HCT116 (cell line): Measurements from ENCODE around the gene MYF5. TPM values are rescaled to one million over a fixed set of nuclear protein-coding genes. Genes with fewer than 3 reads are reported as not detected.

Experiments used
- ATAC-seq: fragments of 200-7000 bp; cut with Tn5 transposase; 2 replicates; pipeline ENCODE4 v1.9.1; 2020; ENCODE audit warnings: mild to moderate bottlenecking, moderate library complexity
- BruUV-seq: library from RNA; stranded (reverse); fragments of 400-500 nt; replicated peaks from 2 replicates; lab custom pipeline; 2021; lab: Mats Ljungman, UMichigan
- CTCF ChIA-PET: fragments of 300-600 bp; sonication (Branson Sonifier 250); formaldehyde crosslinking; loops from one replicate; lab custom pipeline; 2021; ENCODE audit warnings: antibody characterized with exemption; lab: Charles Lee
- POLR2A ChIA-PET: fragments of 300-600, 350-600 bp; sonication (Branson Sonifier 250); formaldehyde crosslinking; loops from one replicate; lab custom pipeline; 2021; ENCODE audit warnings: antibody characterized with exemption; lab: Charles Lee
- RAD21 ChIA-PET, 2 experiments: fragments of 300-600 bp; sonication (Branson Sonifier 250); formaldehyde crosslinking; loops; one replicate each; lab custom pipeline; 2023; ENCODE audit warnings: low total read pairs in 2 of 2; ENCODE audit not compliant: uncharacterized antibody in 2 of 2, unreplicated experiment in 2 of 2, low non-redundant PET in 1 of 2; lab: Charles Lee
- DNase-seq: peaks from one replicate; pipeline ENCODE4 v3.0.0-alpha.2; 2010; ENCODE audit warnings: low read depth, low spot score
- H2AFZ ChIP-seq: fragments of 200-600 bp; shearing (Covaris generic), sonication (generic); 2 replicates; pipeline ENCODE4 v1.6.1; 2017; ENCODE audit warnings: low read depth, mixed run types, mixed read lengths, antibody characterized with exemption, low read length; ENCODE audit not compliant: poor library complexity, severe bottlenecking
- H3K27ac ChIP-seq: 2 replicates; pipeline ENCODE4 v1.5.1; 2012; ENCODE audit warnings: low read depth, low read length
- H3K27me3 ChIP-seq: fragments of 200-600 bp; sonication (generic); 2 replicates; pipeline ENCODE4 v1.6.1; 2016; ENCODE audit warnings: mixed run types, low read length, mixed read lengths; ENCODE audit not compliant: insufficient read depth
- H3K36me3 ChIP-seq, 2 experiments: fragments of 200-500 bp in 1 of 2; fragments of 200-600 bp in 1 of 2; sonication (Bioruptor generic) in 1 of 2; sonication (generic) in 1 of 2; 2 replicates each; pipeline versions ENCODE4 v1.5.1 to v1.6.1; 2014 to 2016; ENCODE audit warnings: low read length in 2 of 2, inconsistent platforms in 1 of 2, mixed read lengths in 1 of 2, mixed run types in 1 of 2; ENCODE audit not compliant: insufficient read depth in 2 of 2, control insufficient read depth in 1 of 2
- H3K4me1 ChIP-seq, 2 experiments: fragments of 200-600 bp in 1 of 2; sonication (generic) in 1 of 2; 2 replicates each; pipeline versions ENCODE4 v1.5.1 to v1.6.1; 2012 to 2017; ENCODE audit warnings: low read length in 2 of 2, inconsistent platforms in 1 of 2, mild to moderate bottlenecking in 1 of 2, mixed read lengths in 1 of 2, mixed run types in 1 of 2, moderate library complexity in 1 of 2; ENCODE audit not compliant: insufficient read depth in 2 of 2, control insufficient read depth in 1 of 2
- H3K4me2 ChIP-seq: fragments of 200-600 bp; sonication (generic); 2 replicates; pipeline ENCODE4 v1.6.1; 2017; ENCODE audit warnings: mixed run types, low read length, mixed read lengths
- H3K4me3 ChIP-seq, 2 experiments: fragments of 200-600 bp in 1 of 2; sonication (generic) in 1 of 2; replicated peaks in 1 of 2; 2 replicates each; pipeline ENCODE4 v1.5.1; 2011 to 2016; ENCODE audit warnings: low read length in 2 of 2, control low read depth in 1 of 2, low read depth in 1 of 2, mild to moderate bottlenecking in 1 of 2, mixed read lengths in 1 of 2, mixed run types in 1 of 2
- H3K79me2 ChIP-seq: fragments of 200-600 bp; sonication (generic); 2 replicates; pipeline ENCODE4 v1.6.1; 2017; ENCODE audit warnings: mild to moderate bottlenecking, mixed run types, low read length, moderate library complexity, mixed read lengths; ENCODE audit not compliant: insufficient read depth
- H3K9ac ChIP-seq: fragments of 200-600 bp; sonication (generic); 2 replicates; pipeline ENCODE4 v1.6.1; 2016; ENCODE audit warnings: low read length, mixed read lengths
- H3K9me2 ChIP-seq: fragments of 200-600 bp; sonication (generic), shearing (Covaris generic); 2 replicates; pipeline ENCODE4 v1.6.1; 2017; ENCODE audit warnings: mixed run types, mild to moderate bottlenecking, moderate library complexity; ENCODE audit not compliant: insufficient read depth
- H3K9me3 ChIP-seq, 2 experiments: fragments of 200-500 bp in 1 of 2; fragments of 200-600 bp in 1 of 2; sonication (Bioruptor generic) in 1 of 2; sonication (generic) in 1 of 2; 2 replicates each; pipeline ENCODE4 v1.6.1; 2014 to 2017; ENCODE audit warnings: low read length in 2 of 2, mixed read lengths in 2 of 2, inconsistent platforms in 1 of 2, low read depth in 1 of 2, mild to moderate bottlenecking in 1 of 2, mixed run types in 1 of 2, moderate library complexity in 1 of 2; ENCODE audit not compliant: control insufficient read depth in 1 of 2, insufficient read depth in 1 of 2
- H4K20me1 ChIP-seq: fragments of 200-600 bp; sonication (generic), shearing (Covaris generic); 2 replicates; pipeline ENCODE4 v1.6.1; 2017; ENCODE audit warnings: mixed run types, mild to moderate bottlenecking, moderate library complexity; ENCODE audit not compliant: insufficient read depth
- CEBPB ChIP-seq: IDR thresholded peaks from 2 replicates; pipeline ENCODE4 v1.6.1; 2012; ENCODE audit warnings: low read depth
- ELF1 ChIP-seq: IDR thresholded peaks from 2 replicates; pipeline ENCODE4 v1.6.1; 2012; ENCODE audit warnings: low read depth, borderline replicate concordance
- EZH2 ChIP-seq: fragments of 200-600 bp; sonication (generic); IDR thresholded peaks from 2 replicates; pipeline ENCODE4 v1.6.1; 2017; ENCODE audit warnings: antibody characterized with exemption, mixed run types
- FOSL1 ChIP-seq: IDR thresholded peaks from 2 replicates; pipeline ENCODE4 v1.6.1; 2012; ENCODE audit warnings: low read depth
- MAX ChIP-seq: IDR thresholded peaks from 2 replicates; pipeline ENCODE4 v1.6.1; 2012
- SP1 ChIP-seq: IDR thresholded peaks from 2 replicates; pipeline ENCODE4 v1.6.1; 2012; ENCODE audit warnings: low read depth
- intact Hi-C: fragments of 100-400 bp; cut with micrococcal nuclease; formaldehyde crosslinking; loops from 2 replicates; pipeline ENCODE4 v1.10.0; 2022
- total RNA-seq: library from RNA; stranded (reverse); gene quantifications from one replicate; pipeline ENCODE4 v1.2.1, GENCODE V29; 2021; ENCODE audit not compliant: unreplicated experiment

The MYF5 gene
- total RNA-seq, 1 experiment from 2014 or later = not detected

GRCh38 chr12:80710727-80711449 is 5.8 kb upstream of the MYF5 start:
- H3K4me3 ChIP-seq = no peak overlapping the region
- H3K79me2 ChIP-seq = no peaks in the 10 kb centered on the region
- CTCF ChIA-PET = interaction anchor here (0.5 to 1.5 kb wide), 6 partner anchors 9 to 35 kb away, joined by 3 to 6 read pairs (median 4); no protein-coding TSS in a partner anchor
- intact Hi-C loops = no loop called here
- H3K27me3 ChIP-seq = peaks cover 9% of the 10 kb centered on the region
- DNase-seq (no peak), ATAC-seq (peak; percentile 32; the same call in 1 of the 2 replicates)
- POLR2A ChIA-PET = no interaction called here
- RAD21 ChIA-PET = no interaction called here
- H4K20me1 ChIP-seq = no peaks in the 10 kb centered on the region
- no peaks in the 10 kb centered on the region for H3K36me3 ChIP-seq
- H3K4me2 ChIP-seq = 0 out of 2 replicates have a peak overlapping the region, but pooled peaks have one; percentile 3
- no peak overlapping the region for H2AFZ ChIP-seq
- TF ChIP-seq SP1 (no peak), CEBPB (no peak), MAX (no peak), EZH2 (no peak)
- no TSS peak for BruUV-seq
- no peak overlapping the region for H3K27ac ChIP-seq
- H3K4me1 ChIP-seq = no peaks in the 10 kb centered on the region
- H3K9ac ChIP-seq = no peak overlapping the region
- H3K9me2 ChIP-seq = no peaks in the 10 kb centered on the region
- no peaks in the 10 kb centered on the region for H3K9me3 ChIP-seq

- Histone ChIP-seq H3K79me2 (no peaks in the 10 kb centered on the region), H4K20me1 (no peaks in the 10 kb centered on the region), H3K27me3 (peaks cover 14% of the 10 kb centered on the region), H3K27ac (no peak overlapping the region), H3K4me3 (no peak overlapping the region), H3K36me3 (no peaks in the 10 kb centered on the region), H3K4me1 (no peaks in the 10 kb centered on the region), H3K9me2 (no peaks in the 10 kb centered on the region), H3K4me2 (no peak overlapping the region), H3K9me3 (no peaks in the 10 kb centered on the region), H3K9ac (no peak overlapping the region), H2AFZ (no peak overlapping the region)
- CTCF ChIA-PET = no interaction called here
- BruUV-seq = no TSS peak
- no peak for DNase-seq
- intact Hi-C loops = no loop called here
- no peak for ATAC-seq
- TF ChIP-seq ELF1 (no peak), FOSL1 (no peak)
- POLR2A ChIA-PET = no interaction called here
- RAD21 ChIA-PET = no interaction called here
Measured at GRCh38 chr12:80711866-80712265, 4.8 kb upstream of the MYF5 start.
